Large intestine (tissue), 3 donors: Measurements from ENCODE around the gene CCDC187. TPM values are rescaled to one million over a fixed set of nuclear protein-coding genes. Genes with fewer than 3 reads are reported as not detected.

Experiments
- DNase-seq, 2 donors: peaks; one replicate each; pipeline versions ENCODE4 v3.0.0 to v3.0.0-alpha.2; 2013
- H3K27ac ChIP-seq: one replicate; pipeline ENCODE4 v1.5.1; 2013; ENCODE audit warnings: low read length
- H3K27me3 ChIP-seq: 2 replicates; pipeline ENCODE4 v1.6.1; 2013; ENCODE audit warnings: low read length; ENCODE audit not compliant: control insufficient read depth, insufficient read depth
- H3K36me3 ChIP-seq: 2 replicates; pipeline ENCODE4 v1.6.1; 2013; ENCODE audit warnings: low read length; ENCODE audit not compliant: control insufficient read depth, insufficient read depth
- H3K4me1 ChIP-seq: one replicate; pipeline ENCODE4 v1.6.1; 2013; ENCODE audit warnings: low read length; ENCODE audit not compliant: control insufficient read depth, insufficient read depth
- H3K4me3 ChIP-seq: one replicate; pipeline ENCODE4 v1.5.1; 2013; ENCODE audit warnings: low read length
- H3K9me3 ChIP-seq: one replicate; pipeline ENCODE4 v1.6.1; 2013; ENCODE audit warnings: mild to moderate bottlenecking, low read depth, low read length, moderate library complexity; ENCODE audit not compliant: control insufficient read depth
- WGBS: methylation state at CpG from one replicate; pipeline ENCODE4 v1.1.5; 2013; ENCODE audit warnings: low lambda C conversion rate; ENCODE audit not compliant: insufficient coverage; 5-methylcytosine and 5-hydroxymethylcytosine counted together
- polyA plus RNA-seq: library from polyadenylated mRNA; unstranded; fragments of 120-200 nt; gene quantifications from one replicate; pipeline ENCODE4 v1.2.1, GENCODE V29; 2013

Gene CCDC187
- polyA plus RNA-seq, 1 donor, result 2.0 TPM

- no peaks in the 10 kb centered on the region for H3K36me3 ChIP-seq
- H3K9me3 ChIP-seq, result peaks cover 24% of the 10 kb centered on the region
- H3K4me1 ChIP-seq, result peaks cover 15% of the 10 kb centered on the region
- H3K4me3 ChIP-seq, result peak overlapping the region; percentile 14
- no peaks in the 10 kb centered on the region for H3K27me3 ChIP-seq
- peak overlapping the region; percentile 19 for H3K27ac ChIP-seq
- peak; percentile 90 to 93 for DNase-seq
- no CpG with 5 or more reads among the region's 23 CpGs for WGBS
Measured at GRCh38 chr9:136311051-136312008, 7.4 kb upstream of the CCDC187 start.

GRCh38 chr9:136310273-136311030, 6.6 kb upstream of the CCDC187 start:
- no CpG with 5 or more reads among the region's 28 CpGs for WGBS

GRCh38 chr9:136309806-136310220, 5.9 kb upstream of the CCDC187 start:
- Histone ChIP-seq H3K27me3 (no peaks in the 10 kb centered on the region), H3K4me3 (no peak overlapping the region), H3K36me3 (no peaks in the 10 kb centered on the region), H3K4me1 (peaks cover 15% of the 10 kb centered on the region), H3K27ac (no peak overlapping the region), H3K9me3 (peaks cover 19% of the 10 kb centered on the region)
- no CpG with 5 or more reads among the region's 5 CpGs for whole genome bisulfite sequencing
- no peak for DNase-seq

More at GRCh38 chr9:136310273-136311030, 6.6 kb upstream of the CCDC187 start:
- Histone ChIP-seq H3K4me3 (peak overlapping the region; percentile 11), H3K27me3 (no peaks in the 10 kb centered on the region), H3K4me1 (peaks cover 15% of the 10 kb centered on the region), H3K9me3 (peaks cover 19% of the 10 kb centered on the region), H3K27ac (no peak overlapping the region), H3K36me3 (no peaks in the 10 kb centered on the region)
- DNase-seq, result peak; percentile 63 to 82

GRCh38 chr9:136309101-136309801, 5.4 kb upstream of the CCDC187 start:
- H3K27ac ChIP-seq, result no peak overlapping the region
- H3K36me3 ChIP-seq, result no peaks in the 10 kb centered on the region
- peaks cover 16% of the 10 kb centered on the region for H3K4me1 ChIP-seq
- no peaks in the 10 kb centered on the region for H3K27me3 ChIP-seq
- no CpG with 5 or more reads among the region's 22 CpGs for WGBS
- H3K4me3 ChIP-seq, result no peak overlapping the region
- no peak for DNase-seq
- H3K9me3 ChIP-seq, result peaks cover 19% of the 10 kb centered on the region

- no peaks in the 10 kb centered on the region for H3K27me3 ChIP-seq
- no peak for DNase-seq
- peaks cover 22% of the 10 kb centered on the region for H3K4me1 ChIP-seq
- H3K36me3 ChIP-seq, result no peaks in the 10 kb centered on the region
- no peak overlapping the region for H3K27ac ChIP-seq
- peaks cover 19% of the 10 kb centered on the region for H3K9me3 ChIP-seq
- no peak overlapping the region for H3K4me3 ChIP-seq
Measured at GRCh38 chr9:136308702-136309053, 4.8 kb upstream of the CCDC187 start.

GRCh38 chr9:136308006-136308701, 4.3 kb upstream of the CCDC187 start:
- H3K4me1 ChIP-seq, result peaks cover 22% of the 10 kb centered on the region
- peaks cover 19% of the 10 kb centered on the region for H3K9me3 ChIP-seq
- H3K27ac ChIP-seq, result no peak overlapping the region
- no peaks in the 10 kb centered on the region for H3K27me3 ChIP-seq
- no peak overlapping the region for H3K4me3 ChIP-seq
- WGBS, result no CpG with 5 or more reads among the region's 4 CpGs
- no peaks in the 10 kb centered on the region for H3K36me3 ChIP-seq
- DNase-seq, result no peak

- Histone ChIP-seq H3K9me3 (peaks cover 19% of the 10 kb centered on the region), H3K27ac (no peak overlapping the region), H3K4me1 (peaks cover 22% of the 10 kb centered on the region), H3K4me3 (no peak overlapping the region), H3K36me3 (no peaks in the 10 kb centered on the region), H3K27me3 (no peaks in the 10 kb centered on the region)
- WGBS, result no CpG with 5 or more reads among the region's 4 CpGs
- no peak for DNase-seq
Measured at GRCh38 chr9:136307215-136307750, 3.4 kb upstream of the CCDC187 start.

GRCh38 chr9:136306211-136307208, 2.6 kb upstream of the CCDC187 start:
- WGBS, result no CpG with 5 or more reads among the region's 34 CpGs
- H3K27ac ChIP-seq, result no peak overlapping the region
- H3K4me1 ChIP-seq, result peaks cover 17% of the 10 kb centered on the region
- no peaks in the 10 kb centered on the region for H3K27me3 ChIP-seq
- no peak for DNase-seq
- H3K9me3 ChIP-seq, result peaks cover 19% of the 10 kb centered on the region
- H3K36me3 ChIP-seq, result no peaks in the 10 kb centered on the region
- H3K4me3 ChIP-seq, result no peak overlapping the region

GRCh38 chr9:136305804-136306203, 1.9 kb upstream of the CCDC187 start:
- H3K4me3 ChIP-seq, result no peak overlapping the region
- peaks cover 19% of the 10 kb centered on the region for H3K9me3 ChIP-seq
- H3K27me3 ChIP-seq, result no peaks in the 10 kb centered on the region
- no peak overlapping the region for H3K27ac ChIP-seq
- DNase-seq, result no peak
- no peaks in the 10 kb centered on the region for H3K36me3 ChIP-seq
- H3K4me1 ChIP-seq, result peaks cover 10% of the 10 kb centered on the region
- WGBS, result no CpG with 5 or more reads among the region's 18 CpGs
